Activated naive CD8-positive, alpha-beta T cell treated with anti-CD3 and anti-CD28 coated beads, Interleukin-2, amount 50 U/mL, for 24 hours (primary cell): ENCODE measurements around the gene SPPL2B.
A peak's percentile ranks its signal among the peaks of the same experiment; 100 is the strongest.

Experiments
- ATAC-seq: fragments of 150-1000 bp; cut with Tn5 transposase; one replicate; pipeline ENCODE4 v1.10.0; 2021
- DNase-seq: peaks from one replicate; pipeline ENCODE4 v3.0.0; 2021
- H3K27ac Mint-ChIP-seq: one replicate; pipeline ENCODE4 v1.8.0; 2021; ENCODE audit warnings: mild to moderate bottlenecking, mixed read lengths
- H3K27me3 Mint-ChIP-seq: one replicate; pipeline ENCODE4 v1.8.0; 2021; ENCODE audit warnings: mixed read lengths
- H3K36me3 Mint-ChIP-seq: one replicate; pipeline ENCODE4 v1.8.0; 2021; ENCODE audit warnings: low read depth, mixed read lengths
- H3K4me1 Mint-ChIP-seq: one replicate; pipeline ENCODE4 v1.8.0; 2021; ENCODE audit warnings: mixed read lengths
- H3K4me3 Mint-ChIP-seq: one replicate; pipeline ENCODE4 v1.8.0; 2021; ENCODE audit warnings: mild to moderate bottlenecking, moderate library complexity, mixed read lengths
- H3K9me3 Mint-ChIP-seq: one replicate; pipeline ENCODE4 v1.8.0; 2021; ENCODE audit warnings: mixed read lengths

The SPPL2B gene

GRCh38 chr19:2324220-2324948 lies 4.1 kb upstream of the SPPL2B start:
- no peak overlapping the region for H3K27ac Mint-ChIP-seq
- H3K4me3 Mint-ChIP-seq: peak overlapping the region; percentile 24
- ATAC-seq: no peak
- DNase-seq: no peak
- H3K36me3 Mint-ChIP-seq: peaks cover 22% of the 10 kb centered on the region
- no peaks in the 10 kb centered on the region for H3K9me3 Mint-ChIP-seq
- H3K27me3 Mint-ChIP-seq: no peaks in the 10 kb centered on the region
- peaks cover 41% of the 10 kb centered on the region for H3K4me1 Mint-ChIP-seq

GRCh38 chr19:2325281-2326046 lies 3.0 kb upstream of the SPPL2B start:
- ATAC-seq (no peak), DNase-seq (no peak)
- Mint-ChIP-seq H3K27me3 (no peaks in the 10 kb centered on the region), H3K27ac (peak overlapping the region; percentile 41), H3K9me3 (no peaks in the 10 kb centered on the region), H3K36me3 (peaks cover 22% of the 10 kb centered on the region), H3K4me3 (peak overlapping the region; percentile 57), H3K4me1 (peaks cover 50% of the 10 kb centered on the region)

- Mint-ChIP-seq H3K9me3 (no peaks in the 10 kb centered on the region), H3K36me3 (peaks cover 22% of the 10 kb centered on the region), H3K27ac (peak overlapping the region; percentile 99), H3K4me3 (peak overlapping the region; percentile 99), H3K4me1 (peaks cover 64% of the 10 kb centered on the region), H3K27me3 (no peaks in the 10 kb centered on the region)
- ATAC-seq (no peak), DNase-seq (no peak)
Observed at GRCh38 chr19:2326699-2327360, 1.7 kb upstream of the SPPL2B start.

DNA sequence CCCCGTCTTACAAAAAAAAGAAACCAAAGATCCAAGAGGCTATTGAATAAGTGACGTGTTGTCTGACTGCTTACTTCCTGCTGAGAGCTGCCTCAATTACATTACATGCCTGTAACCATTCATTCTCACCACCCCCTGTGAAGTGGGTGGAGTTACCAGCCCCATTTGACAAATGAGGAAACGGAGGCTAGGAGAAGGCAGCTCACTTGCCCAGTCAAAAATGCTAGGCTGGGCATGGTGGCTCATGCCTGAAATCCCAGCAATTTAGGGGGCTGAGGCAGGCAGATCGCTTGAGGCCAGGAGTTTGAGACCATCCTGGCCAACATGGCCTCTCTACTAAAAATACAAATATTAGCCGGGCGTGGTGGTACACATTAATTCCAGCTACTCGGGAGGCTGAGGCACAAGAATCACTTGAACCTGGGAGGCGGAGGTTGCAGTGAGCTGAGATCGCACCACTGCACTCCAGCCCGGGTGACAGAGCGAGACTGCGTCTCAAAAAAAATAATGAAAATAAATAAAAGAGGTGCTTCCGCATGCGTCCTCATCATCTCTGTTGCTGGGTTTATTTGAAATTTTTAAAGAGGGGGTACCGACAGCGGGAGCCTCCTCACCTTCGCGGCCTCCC lies 597 bp upstream of the SPPL2B start:
- peak overlapping the region; percentile 99 for H3K4me3 Mint-ChIP-seq
- peak overlapping the region; percentile 99 for H3K27ac Mint-ChIP-seq
- no peaks in the 10 kb centered on the region for H3K27me3 Mint-ChIP-seq
- peak; percentile 68 for DNase-seq
- peaks cover 22% of the 10 kb centered on the region for H3K36me3 Mint-ChIP-seq
- H3K4me1 Mint-ChIP-seq: peaks cover 73% of the 10 kb centered on the region
- H3K9me3 Mint-ChIP-seq: no peaks in the 10 kb centered on the region
- peak; percentile 80 for ATAC-seq

- peak overlapping the region; percentile 99 for H3K4me3 Mint-ChIP-seq
- DNase-seq (no peak), ATAC-seq (no peak)
- H3K27ac Mint-ChIP-seq: peak overlapping the region; percentile 87
- H3K4me1 Mint-ChIP-seq: peaks cover 78% of the 10 kb centered on the region
- no peaks in the 10 kb centered on the region for H3K9me3 Mint-ChIP-seq
- H3K36me3 Mint-ChIP-seq: peaks cover 22% of the 10 kb centered on the region
- no peaks in the 10 kb centered on the region for H3K27me3 Mint-ChIP-seq
Observed at GRCh38 chr19:2329149-2329478, 630 bp downstream of the SPPL2B start.

- H3K27ac Mint-ChIP-seq: peak overlapping the region; percentile 87
Observed at GRCh38 chr19:2329501-2329916, 1.0 kb downstream of the SPPL2B start.

GRCh38 chr19:2330255-2330631 lies 1.8 kb downstream of the SPPL2B start:
- Mint-ChIP-seq H3K4me1 (peaks cover 71% of the 10 kb centered on the region), H3K27ac (peak overlapping the region; percentile 22)
- no peak for ATAC-seq

More at GRCh38 chr19:2329501-2329916, 1.0 kb downstream of the SPPL2B start:
- H3K9me3 Mint-ChIP-seq: no peaks in the 10 kb centered on the region
- peaks cover 77% of the 10 kb centered on the region for H3K4me1 Mint-ChIP-seq
- peaks cover 22% of the 10 kb centered on the region for H3K36me3 Mint-ChIP-seq
- DNase-seq (no peak), ATAC-seq (no peak)
- H3K4me3 Mint-ChIP-seq: peak overlapping the region; percentile 99
- no peaks in the 10 kb centered on the region for H3K27me3 Mint-ChIP-seq

GRCh38 chr19:2330632-2331284 lies 2.3 kb downstream of the SPPL2B start:
- Mint-ChIP-seq H3K27ac (no peak overlapping the region), H3K4me3 (peak overlapping the region; percentile 99), H3K27me3 (no peaks in the 10 kb centered on the region), H3K4me1 (peaks cover 67% of the 10 kb centered on the region), H3K9me3 (peaks cover 3% of the 10 kb centered on the region), H3K36me3 (peaks cover 22% of the 10 kb centered on the region)
- ATAC-seq (no peak), DNase-seq (no peak)

More at GRCh38 chr19:2330255-2330631, 1.8 kb downstream of the SPPL2B start:
- H3K9me3 Mint-ChIP-seq: no peaks in the 10 kb centered on the region
- H3K36me3 Mint-ChIP-seq: peaks cover 24% of the 10 kb centered on the region
- no peaks in the 10 kb centered on the region for H3K27me3 Mint-ChIP-seq
- no peak for DNase-seq
- peak overlapping the region; percentile 99 for H3K4me3 Mint-ChIP-seq

GRCh38 chr19:2331601-2332246 lies 3.2 kb downstream of the SPPL2B start:
- ATAC-seq: no peak
- Mint-ChIP-seq H3K4me1 (peaks cover 61% of the 10 kb centered on the region), H3K27me3 (no peaks in the 10 kb centered on the region), H3K9me3 (peaks cover 10% of the 10 kb centered on the region), H3K27ac (peak overlapping the region; percentile 86), H3K36me3 (peaks cover 19% of the 10 kb centered on the region), H3K4me3 (no peak overlapping the region)
- DNase-seq: no peak

GRCh38 chr19:2332341-2333026 lies 4.0 kb downstream of the SPPL2B start:
- peak overlapping the region; percentile 55 for H3K4me3 Mint-ChIP-seq
- DNase-seq (peak; percentile 54), ATAC-seq (peak; percentile 31)
- no peaks in the 10 kb centered on the region for H3K27me3 Mint-ChIP-seq
- peaks cover 53% of the 10 kb centered on the region for H3K4me1 Mint-ChIP-seq
- H3K27ac Mint-ChIP-seq: peak overlapping the region; percentile 86
- peaks cover 15% of the 10 kb centered on the region for H3K36me3 Mint-ChIP-seq
- H3K9me3 Mint-ChIP-seq: peaks cover 10% of the 10 kb centered on the region

DNA sequence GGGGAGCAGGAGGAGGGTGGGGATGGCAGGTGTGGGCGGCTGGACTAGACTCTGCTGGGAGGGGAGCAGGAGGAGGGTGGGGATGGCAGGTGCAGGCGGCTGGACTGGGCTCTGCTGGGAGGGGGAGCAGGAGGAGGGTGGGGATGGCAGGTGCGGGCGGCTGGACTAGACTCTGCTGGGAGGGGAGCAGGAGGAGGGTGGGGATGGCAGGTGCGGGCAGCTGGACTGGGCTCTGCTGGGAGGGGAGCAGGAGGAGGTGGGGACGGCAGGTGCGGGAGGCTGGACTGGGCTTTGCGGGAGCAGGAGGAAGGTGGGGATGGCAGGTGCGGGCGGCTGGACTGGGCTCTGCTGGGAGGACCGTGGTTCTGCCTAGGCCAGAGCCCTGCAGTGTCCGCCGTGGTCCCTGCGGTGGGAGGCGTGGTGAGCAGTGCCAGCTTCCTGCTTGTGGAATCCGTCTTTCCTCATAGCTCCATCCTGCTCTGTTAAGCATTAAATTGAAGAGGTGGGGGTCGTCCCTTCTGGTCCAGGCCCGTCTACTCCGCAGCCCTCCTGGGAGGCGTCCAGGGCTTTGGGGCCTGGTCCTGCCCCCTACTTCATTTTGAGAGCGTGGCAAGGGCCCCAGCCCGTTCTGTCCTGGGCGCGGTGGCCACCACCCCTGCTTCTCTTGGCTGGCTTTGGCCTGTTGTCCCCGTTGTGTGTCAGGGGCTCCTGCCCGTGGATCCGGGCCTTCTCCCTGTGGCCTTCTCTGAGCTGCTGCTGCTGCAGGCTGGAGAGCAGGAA lies 4.7 kb downstream of the SPPL2B start:
- Mint-ChIP-seq H3K36me3 (peaks cover 9% of the 10 kb centered on the region), H3K27ac (peak overlapping the region; percentile 62), H3K9me3 (peaks cover 10% of the 10 kb centered on the region), H3K27me3 (no peaks in the 10 kb centered on the region), H3K4me3 (peak overlapping the region; percentile 32), H3K4me1 (peaks cover 47% of the 10 kb centered on the region)
- no peak for ATAC-seq
- no peak for DNase-seq

DNA sequence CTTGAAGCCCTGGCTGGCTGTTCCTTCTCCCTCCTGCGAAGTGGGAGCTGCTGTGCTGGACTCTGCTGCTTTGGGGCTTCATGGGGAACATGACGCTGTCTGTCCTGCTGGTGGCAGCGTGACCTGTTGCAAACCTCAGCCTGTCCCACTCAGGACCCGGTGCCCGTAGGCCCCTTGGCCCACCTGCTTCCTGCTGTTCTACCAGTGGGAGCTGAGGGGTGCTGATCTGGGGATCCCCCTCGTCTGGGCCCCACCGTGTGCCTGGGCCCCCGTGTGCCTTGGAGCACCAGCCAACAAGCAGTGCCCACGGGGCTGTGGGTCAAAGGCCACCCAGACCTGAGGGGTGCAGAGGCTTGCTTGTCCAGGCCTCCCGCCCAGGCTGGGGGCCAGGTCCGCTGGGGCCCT lies 5.3 kb downstream of the SPPL2B start:
- Mint-ChIP-seq H3K27me3 (no peaks in the 10 kb centered on the region), H3K9me3 (peaks cover 10% of the 10 kb centered on the region), H3K4me3 (peak overlapping the region; percentile 32), H3K27ac (peak overlapping the region; percentile 62), H3K4me1 (peaks cover 46% of the 10 kb centered on the region), H3K36me3 (peaks cover 7% of the 10 kb centered on the region)
- DNase-seq (no peak), ATAC-seq (no peak)

- Mint-ChIP-seq H3K4me1 (peaks cover 41% of the 10 kb centered on the region), H3K9me3 (peaks cover 10% of the 10 kb centered on the region), H3K36me3 (peaks cover 7% of the 10 kb centered on the region), H3K4me3 (no peak overlapping the region), H3K27ac (no peak overlapping the region), H3K27me3 (no peaks in the 10 kb centered on the region)
- DNase-seq: no peak
- ATAC-seq: no peak
Observed at GRCh38 chr19:2334426-2334825, 5.9 kb downstream of the SPPL2B start.
